GM19467 (cell line): ENCODE data around the gene AHCTF1.

Experiments used
- ATAC-seq: cut with Tn5 transposase; IDR thresholded peaks from one replicate; pipeline ENCODE4 v1.9.1; 2021; ENCODE audit warnings: mild to moderate bottlenecking, moderate library complexity; ENCODE audit not compliant: unreplicated experiment

The AHCTF1 gene

GRCh38 chr1:246800356-246800755, 131.4 kb downstream of the AHCTF1 start:
- no peak for ATAC-seq

- ATAC-seq = no peak
Observed at GRCh38 chr1:246798606-246799496, 132.9 kb downstream of the AHCTF1 start.

- ATAC-seq = no peak
Observed at GRCh38 chr1:246798107-246798506, 133.6 kb downstream of the AHCTF1 start.

GRCh38 chr1:246797597-246797996, 134.2 kb downstream of the AHCTF1 start:
- ATAC-seq = no peak

- ATAC-seq = no peak
Observed at GRCh38 chr1:246797157-246797556, 134.6 kb downstream of the AHCTF1 start.

GRCh38 chr1:246795906-246796694, 135.6 kb downstream of the AHCTF1 start:
- ATAC-seq = no peak

- ATAC-seq = no peak
Observed at GRCh38 chr1:246794828-246795671, 136.7 kb downstream of the AHCTF1 start.

- ATAC-seq = no peak
Observed at GRCh38 chr1:246794048-246794827, 137.5 kb downstream of the AHCTF1 start.

GRCh38 chr1:246793356-246793896, 138.3 kb downstream of the AHCTF1 start:
- ATAC-seq = no peak

- ATAC-seq = no peak
Observed at GRCh38 chr1:246792603-246793002, 139.1 kb downstream of the AHCTF1 start.

- no peak for ATAC-seq
Observed at GRCh38 chr1:246791303-246791918, 140.3 kb downstream of the AHCTF1 start.

- no peak for ATAC-seq
Observed at GRCh38 chr1:246790833-246791232, 140.9 kb downstream of the AHCTF1 start.

- ATAC-seq = no peak
Observed at GRCh38 chr1:246790364-246790763, 141.4 kb downstream of the AHCTF1 start.

GRCh38 chr1:246789454-246790339, 142.1 kb downstream of the AHCTF1 start:
- no peak for ATAC-seq
